ENCODE data around the gene ZBTB16. TPM values are rescaled to one million over a fixed set of nuclear protein-coding genes. Genes with fewer than 3 reads are reported as not detected.

ZBTB16 gene
- total and polyA plus RNA-seq, 2 of the 13 experiments (the other 11 are each of a cell fraction or from before 2014, with no cell fraction given): not detected

DNA sequence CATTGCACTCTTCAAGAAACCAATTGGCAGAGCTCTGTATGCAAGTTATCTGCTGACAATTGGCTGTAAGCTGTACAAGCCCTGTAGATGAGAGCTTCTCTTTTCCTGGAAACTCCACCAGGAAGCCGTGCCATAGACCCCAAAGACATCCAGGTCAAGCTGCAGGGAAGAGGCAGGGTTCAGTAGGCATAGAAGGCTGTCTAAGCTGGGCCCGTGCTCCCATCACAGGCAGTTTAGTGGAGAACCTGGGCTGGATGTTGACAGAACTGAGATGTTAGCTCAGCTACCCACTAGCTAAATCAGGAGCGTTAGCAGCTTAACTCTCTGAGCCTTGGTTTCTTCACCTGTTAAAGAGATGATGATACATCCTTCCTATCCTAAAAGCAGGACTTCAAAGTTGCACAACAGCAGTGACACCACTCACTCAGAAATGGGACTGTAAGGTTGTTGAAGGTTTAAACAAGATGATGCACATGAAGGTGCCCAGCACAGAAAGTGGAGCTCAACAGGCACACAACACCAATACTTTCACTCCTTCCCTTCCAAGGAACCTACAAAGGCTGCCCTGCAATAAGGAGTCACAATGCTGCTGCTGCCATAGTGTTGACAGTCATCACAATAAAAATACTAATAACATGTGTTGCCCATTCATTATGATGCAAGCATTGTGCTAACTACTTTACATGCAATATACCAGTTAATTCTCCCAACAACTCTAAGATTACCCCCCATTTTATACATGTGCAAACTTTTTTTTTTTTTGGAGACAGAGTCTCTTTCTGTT lies 115.4 kb downstream of the ZBTB16 start:
- Histone ChIP-seq H3K27ac (ENCODE audit: extremely low read length, insufficient read depth, low read length) (no peak overlapping the region), H2AFZ (ENCODE audit: low read length) (no peak overlapping the region), H3K9ac (ENCODE audit: insufficient read depth, low read depth, low read length) (no peak overlapping the region), H3K4me3 (replicated peaks in 1 of 3; ENCODE audit: insufficient read depth in 1 of 3, low read depth in 2 of 3, low read length in 3 of 3) (no peak overlapping the region), H3K4me1 (ENCODE audit: insufficient read depth, low read length) (peaks cover 10% of the 10 kb centered on the region), H4K20me1 (ENCODE audit: insufficient read depth, low read length) (no peaks in the 10 kb centered on the region), H3K27me3 (ENCODE audit: control insufficient read depth in 1 of 2, insufficient read depth in 2 of 2, low read length in 2 of 2) (peaks cover 0 to 22% of the 10 kb centered on the region in 2 experiments; a peak in 1 of 5 replicates), H3K36me3 (replicated peaks in 1 of 2; ENCODE audit: control insufficient read depth in 1 of 2, insufficient read depth in 2 of 2, low read length in 2 of 2) (no peaks in the 10 kb centered on the region), H3K4me2 (ENCODE audit: low read depth, low read length) (no peak overlapping the region), H3K79me2 (ENCODE audit: insufficient read depth, low read length) (no peaks in the 10 kb centered on the region), H3K9me3 (ENCODE audit: low read length) (no peaks in the 10 kb centered on the region)
- ChIA-PET CTCF (ENCODE audit: low intra/inter-chr PET ratio, low total read pairs) (no interaction called here), POLR2A (no interaction called here)
- no peak for DNase-seq (ENCODE audit: low spot score)
- no peak for FAIRE-seq
- WGBS (ENCODE audit: low lambda C conversion rate): 100% methylated on average over 1 of the region's 3 CpGs
- no TSS peak for BruUV-seq (replicated peaks)
- intact Hi-C loops (cut with micrococcal nuclease; ENCODE audit: unreplicated experiment) (no loop called here), in situ Hi-C loops (cut with HindIII; ENCODE audit: extremely low pct_ligation_motif_present, low pct_unique_long_range_greater_than_20kb) (no loop called here)
- ATAC-seq: no peak
- TF ChIP-seq, protein P1, sequence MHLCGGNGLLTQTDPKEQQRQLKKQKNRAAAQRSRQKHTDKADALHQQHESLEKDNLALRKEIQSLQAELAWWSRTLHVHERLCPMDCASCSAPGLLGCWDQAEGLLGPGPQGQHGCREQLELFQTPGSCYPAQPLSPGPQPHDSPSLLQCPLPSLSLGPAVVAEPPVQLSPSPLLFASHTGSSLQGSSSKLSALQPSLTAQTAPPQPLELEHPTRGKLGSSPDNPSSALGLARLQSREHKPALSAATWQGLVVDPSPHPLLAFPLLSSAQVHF (CRISPR knock-in tag; IDR thresholded peaks at IDR 0.05): no peak
- TF ChIP-seq RCOR2 (CRISPR knock-in tag; IDR thresholded peaks at IDR 0.05) (no peak), MBNL3 (CRISPR knock-in tag; conservative IDR thresholded peaks at IDR 0.05) (no peak), CHCHD3 (CRISPR knock-in tag; IDR thresholded peaks at IDR 0.05) (no peak), ZNF33B (CRISPR knock-in tag; IDR thresholded peaks at IDR 0.05) (no peak), ZNF550 (CRISPR knock-in tag; IDR thresholded peaks at IDR 0.05; ENCODE audit: borderline replicate concordance) (no peak), ZNF740 (CRISPR knock-in tag; IDR thresholded peaks at IDR 0.05) (no peak), FLYWCH1 (CRISPR knock-in tag; IDR thresholded peaks at IDR 0.05) (no peak), RXRA (CRISPR knock-in tag; IDR thresholded peaks at IDR 0.05) (no peak), RFX1 (IDR thresholded peaks at IDR 0.05) (no peak), HNRNPH1 (optimal IDR thresholded peaks at IDR 0.05; ENCODE audit: low read depth, low read length) (no peak), PCBP1 (IDR thresholded peaks at IDR 0.05; ENCODE audit: borderline replicate concordance, low read depth, low read length) (no peak), ZNF124 (CRISPR knock-in tag; IDR thresholded peaks at IDR 0.05) (no peak), NFIB (CRISPR knock-in tag; IDR thresholded peaks at IDR 0.05; ENCODE audit: borderline replicate concordance) (no peak), IRF2 (CRISPR knock-in tag; IDR thresholded peaks at IDR 0.05) (no peak)
- TF ChIP-seq, protein P2, sequence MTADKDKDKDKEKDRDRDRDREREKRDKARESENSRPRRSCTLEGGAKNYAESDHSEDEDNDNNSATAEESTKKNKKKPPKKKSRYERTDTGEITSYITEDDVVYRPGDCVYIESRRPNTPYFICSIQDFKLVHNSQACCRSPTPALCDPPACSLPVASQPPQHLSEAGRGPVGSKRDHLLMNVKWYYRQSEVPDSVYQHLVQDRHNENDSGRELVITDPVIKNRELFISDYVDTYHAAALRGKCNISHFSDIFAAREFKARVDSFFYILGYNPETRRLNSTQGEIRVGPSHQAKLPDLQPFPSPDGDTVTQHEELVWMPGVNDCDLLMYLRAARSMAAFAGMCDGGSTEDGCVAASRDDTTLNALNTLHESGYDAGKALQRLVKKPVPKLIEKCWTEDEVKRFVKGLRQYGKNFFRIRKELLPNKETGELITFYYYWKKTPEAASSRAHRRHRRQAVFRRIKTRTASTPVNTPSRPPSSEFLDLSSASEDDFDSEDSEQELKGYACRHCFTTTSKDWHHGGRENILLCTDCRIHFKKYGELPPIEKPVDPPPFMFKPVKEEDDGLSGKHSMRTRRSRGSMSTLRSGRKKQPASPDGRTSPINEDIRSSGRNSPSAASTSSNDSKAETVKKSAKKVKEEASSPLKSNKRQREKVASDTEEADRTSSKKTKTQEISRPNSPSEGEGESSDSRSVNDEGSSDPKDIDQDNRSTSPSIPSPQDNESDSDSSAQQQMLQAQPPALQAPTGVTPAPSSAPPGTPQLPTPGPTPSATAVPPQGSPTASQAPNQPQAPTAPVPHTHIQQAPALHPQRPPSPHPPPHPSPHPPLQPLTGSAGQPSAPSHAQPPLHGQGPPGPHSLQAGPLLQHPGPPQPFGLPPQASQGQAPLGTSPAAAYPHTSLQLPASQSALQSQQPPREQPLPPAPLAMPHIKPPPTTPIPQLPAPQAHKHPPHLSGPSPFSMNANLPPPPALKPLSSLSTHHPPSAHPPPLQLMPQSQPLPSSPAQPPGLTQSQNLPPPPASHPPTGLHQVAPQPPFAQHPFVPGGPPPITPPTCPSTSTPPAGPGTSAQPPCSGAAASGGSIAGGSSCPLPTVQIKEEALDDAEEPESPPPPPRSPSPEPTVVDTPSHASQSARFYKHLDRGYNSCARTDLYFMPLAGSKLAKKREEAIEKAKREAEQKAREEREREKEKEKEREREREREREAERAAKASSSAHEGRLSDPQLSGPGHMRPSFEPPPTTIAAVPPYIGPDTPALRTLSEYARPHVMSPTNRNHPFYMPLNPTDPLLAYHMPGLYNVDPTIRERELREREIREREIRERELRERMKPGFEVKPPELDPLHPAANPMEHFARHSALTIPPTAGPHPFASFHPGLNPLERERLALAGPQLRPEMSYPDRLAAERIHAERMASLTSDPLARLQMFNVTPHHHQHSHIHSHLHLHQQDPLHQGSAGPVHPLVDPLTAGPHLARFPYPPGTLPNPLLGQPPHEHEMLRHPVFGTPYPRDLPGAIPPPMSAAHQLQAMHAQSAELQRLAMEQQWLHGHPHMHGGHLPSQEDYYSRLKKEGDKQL (CRISPR knock-in tag; IDR thresholded peaks at IDR 0.05; ENCODE audit: low read depth): no peak

Measured in HepG2 (cell line).